Measurements from ENCODE around the gene ANK3. TPM values are rescaled to one million over a fixed set of nuclear protein-coding genes. Genes with fewer than 3 reads are reported as not detected.

ANK3 gene
- not detected for total RNA-seq (2021; fragmentation: NEBNext Ultra II Directional; extraction: Animal tissue kit (Norgen Biotek cat#: 25700))
- long read RNA-seq = 0 reads

- no peaks in the 10 kb centered on the region for H3K36me3 Mint-ChIP-seq (ENCODE audit: low read depth)
- no peaks in the 10 kb centered on the region for H3K27me3 Mint-ChIP-seq (ENCODE audit: insufficient read depth)
- H3K4me1 Mint-ChIP-seq (ENCODE audit: low read depth) = peaks cover 39% of the 10 kb centered on the region
- no peak within 1 kb of the TSS for H3K4me3 Mint-ChIP-seq
- no peak for DNase-seq
- TF ChIP-seq CTCF (IDR thresholded peaks at IDR 0.05) = no peak
- no peaks in the 10 kb centered on the region for H3K9me3 Mint-ChIP-seq
- H3K27ac Mint-ChIP-seq = no peak within 1 kb of the TSS
Measured at GRCh38 chr10:60389413-60390025, at the start of gene ANK3. Gene ANK3, minus strand, starts transcription at chr10:60389875. Its CDS starts 337 bp downstream, at chr10:60389538.

- no peaks in the 10 kb centered on the region for H3K9me3 Mint-ChIP-seq
- peak; percentile 92 for TF ChIP-seq CTCF (IDR thresholded peaks at IDR 0.05)
- H3K36me3 Mint-ChIP-seq (ENCODE audit: low read depth) = no peaks in the 10 kb centered on the region
- H3K4me3 Mint-ChIP-seq = no peak overlapping the region
- DNase-seq = peak; percentile 39
- H3K4me1 Mint-ChIP-seq (ENCODE audit: low read depth) = peaks cover 37% of the 10 kb centered on the region
- no peaks in the 10 kb centered on the region; the same call in 1 of the 2 replicates for H3K27me3 Mint-ChIP-seq (ENCODE audit: insufficient read depth)
- H3K27ac Mint-ChIP-seq = no peak overlapping the region
Measured at GRCh38 chr10:60434418-60435046, 44.9 kb upstream of the ANK3 start.

GRCh38 chr10:60433684-60434083 lies 44.0 kb upstream of the ANK3 start:
- H3K4me1 Mint-ChIP-seq (ENCODE audit: low read depth) = peaks cover 45% of the 10 kb centered on the region
- H3K9me3 Mint-ChIP-seq = no peaks in the 10 kb centered on the region
- no peaks in the 10 kb centered on the region for H3K36me3 Mint-ChIP-seq (ENCODE audit: low read depth)
- no peak for TF ChIP-seq CTCF (IDR thresholded peaks at IDR 0.05)
- peak; percentile 36 for DNase-seq
- H3K4me3 Mint-ChIP-seq = peak overlapping the region; percentile 16; the same call in 1 of the 2 replicates
- no peaks in the 10 kb centered on the region; the same call in 1 of the 2 replicates for H3K27me3 Mint-ChIP-seq (ENCODE audit: insufficient read depth)
- peak overlapping the region; percentile 60 for H3K27ac Mint-ChIP-seq

- no peak overlapping the region for H3K27ac Mint-ChIP-seq
- TF ChIP-seq CTCF (IDR thresholded peaks at IDR 0.05) = no peak
- no peak for DNase-seq
- H3K9me3 Mint-ChIP-seq = no peaks in the 10 kb centered on the region
- no peak overlapping the region for H3K4me3 Mint-ChIP-seq
- H3K27me3 Mint-ChIP-seq (ENCODE audit: insufficient read depth) = no peaks in the 10 kb centered on the region; the same call in 1 of the 2 replicates
- no peaks in the 10 kb centered on the region; the same call in 1 of the 2 replicates for H3K36me3 Mint-ChIP-seq (ENCODE audit: low read depth)
- H3K4me1 Mint-ChIP-seq (ENCODE audit: low read depth) = peaks cover 72% of the 10 kb centered on the region
Measured at GRCh38 chr10:60430836-60431597, 41.3 kb upstream of the ANK3 start.

- Mint-ChIP-seq H3K27me3 (ENCODE audit: insufficient read depth) (no peaks in the 10 kb centered on the region; the same call in 1 of the 2 replicates), H3K27ac (peak overlapping the region; percentile 22; the same call in 1 of the 2 replicates), H3K36me3 (ENCODE audit: low read depth) (no peaks in the 10 kb centered on the region; the same call in 1 of the 2 replicates), H3K4me3 (peak overlapping the region; percentile 11; the same call in 1 of the 2 replicates), H3K9me3 (no peaks in the 10 kb centered on the region), H3K4me1 (ENCODE audit: low read depth) (peaks cover 82% of the 10 kb centered on the region)
- peak; percentile 73 for DNase-seq
- no peak for TF ChIP-seq CTCF (IDR thresholded peaks at IDR 0.05)
Measured at GRCh38 chr10:60430017-60430416, 40.3 kb upstream of the ANK3 start.
